HG03342 (cell line): ENCODE results near the gene ABCC11.

Source experiments
- ATAC-seq: cut with Tn5 transposase; IDR thresholded peaks from one replicate; pipeline ENCODE4 v1.9.1; 2021; ENCODE audit warnings: mild to moderate bottlenecking, moderate library complexity; ENCODE audit not compliant: unreplicated experiment

The ABCC11 gene

GRCh38 chr16:48247311-48247710, at the start of gene ABCC11:
Gene ABCC11, minus strand, starts transcription at chr16:48247539. Its CDS starts 15,618 bp downstream, at chr16:48231921.
- ATAC-seq, result no peak

- ATAC-seq, result no peak
These were observed 48.3 kb upstream of the ABCC11 start for GRCh38 chr16:48295488-48296281.

DNA sequence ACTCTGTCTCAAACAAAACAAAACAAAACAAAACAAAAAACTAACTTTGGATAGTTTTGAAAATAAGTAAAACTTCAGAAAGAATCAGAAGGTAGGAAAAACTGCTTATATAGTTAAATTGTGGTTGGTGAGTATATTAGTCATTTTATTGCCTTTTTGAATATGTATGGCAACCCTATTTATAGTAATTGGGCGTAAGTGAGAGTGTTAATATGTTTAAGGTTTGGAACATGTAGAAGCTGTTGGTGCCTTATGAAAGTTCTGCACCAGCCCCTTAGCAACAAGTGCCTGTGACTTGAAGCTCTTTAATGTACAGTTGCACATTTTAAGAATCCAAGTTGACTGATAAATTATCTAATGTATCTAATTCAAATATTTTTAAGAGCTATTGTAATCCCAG, 47.4 kb upstream of the ABCC11 start:
- ATAC-seq, result no peak

GRCh38 chr16:48292452-48292851, 45.1 kb upstream of the ABCC11 start:
- ATAC-seq, result no peak

GRCh38 chr16:48291754-48292153, 44.4 kb upstream of the ABCC11 start:
- no peak for ATAC-seq

GRCh38 chr16:48291303-48291702, 44.0 kb upstream of the ABCC11 start:
- no peak for ATAC-seq

DNA sequence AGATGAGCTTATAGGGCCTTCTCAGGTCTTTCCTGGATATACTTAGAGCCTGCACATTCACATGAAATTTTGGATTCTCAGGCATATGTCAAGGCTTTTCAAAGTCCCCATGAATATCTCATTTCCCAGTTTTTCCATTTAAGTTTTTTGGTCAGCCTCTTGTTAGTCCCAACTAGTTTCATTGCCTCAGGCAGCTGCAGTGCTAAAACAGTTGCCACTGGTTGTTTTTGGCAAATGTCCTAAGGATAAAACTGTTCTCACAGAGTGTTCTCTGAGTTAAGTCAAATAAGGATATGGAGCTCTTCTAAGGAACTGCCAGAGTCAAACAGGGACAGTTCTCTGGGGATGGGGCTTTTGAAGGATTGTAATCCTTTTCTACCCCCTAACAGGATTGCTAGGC, 39.9 kb upstream of the ABCC11 start:
- no peak for ATAC-seq

GRCh38 chr16:48284772-48285409, 37.6 kb upstream of the ABCC11 start:
- ATAC-seq, result no peak

- ATAC-seq, result no peak
These were observed 35.4 kb upstream of the ABCC11 start for GRCh38 chr16:48282636-48283263.

GRCh38 chr16:48280546-48280945, 33.2 kb upstream of the ABCC11 start:
- ATAC-seq, result no peak

- no peak for ATAC-seq
These were observed 31.9 kb upstream of the ABCC11 start for GRCh38 chr16:48279199-48279598.

GRCh38 chr16:48277158-48277557, 29.8 kb upstream of the ABCC11 start:
- ATAC-seq, result no peak

DNA sequence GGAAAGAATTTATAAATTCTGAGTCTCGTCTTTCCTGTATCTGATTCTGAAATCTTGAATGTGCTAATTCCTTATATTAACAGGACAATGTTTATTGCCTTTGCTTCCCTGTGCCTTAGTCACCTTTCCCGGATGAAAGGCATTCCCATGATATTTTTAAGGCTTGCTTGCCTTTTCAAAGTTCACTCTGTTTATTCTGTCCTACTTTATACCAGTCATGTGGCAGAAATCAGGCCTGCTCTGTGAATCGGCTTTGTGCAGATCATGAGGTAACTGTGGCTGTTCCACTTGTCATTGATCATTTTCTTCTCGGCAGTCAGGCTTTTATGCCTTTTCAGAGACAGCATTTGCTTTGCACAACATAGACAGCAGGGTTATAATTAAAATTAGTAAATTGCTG, 28.8 kb upstream of the ABCC11 start:
- no peak for ATAC-seq

DNA sequence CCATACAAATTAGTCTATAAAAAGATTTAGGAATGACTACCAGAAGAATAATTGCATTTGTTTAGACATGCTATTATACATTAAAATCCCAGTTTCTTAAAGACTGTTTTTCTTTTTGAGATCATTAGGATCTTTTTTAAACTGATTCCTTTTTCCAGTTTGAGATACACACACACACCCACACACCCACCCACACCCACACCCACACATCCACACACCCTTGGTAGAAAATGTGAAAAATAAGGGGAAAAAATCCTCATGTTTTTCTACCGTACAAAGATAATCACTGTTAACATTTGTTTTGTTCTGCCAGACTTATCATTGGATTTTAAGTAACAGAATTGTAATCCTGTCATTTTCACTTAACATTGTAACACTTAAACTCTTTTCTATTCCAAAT, 27.1 kb upstream of the ABCC11 start:
- no peak for ATAC-seq

- ATAC-seq, result no peak
These were observed 25.6 kb upstream of the ABCC11 start for GRCh38 chr16:48272837-48273421.

- no peak for ATAC-seq
These were observed 24.4 kb upstream of the ABCC11 start for GRCh38 chr16:48271728-48272127.

- ATAC-seq, result no peak
These were observed 21.7 kb upstream of the ABCC11 start for GRCh38 chr16:48269011-48269410.

DNA sequence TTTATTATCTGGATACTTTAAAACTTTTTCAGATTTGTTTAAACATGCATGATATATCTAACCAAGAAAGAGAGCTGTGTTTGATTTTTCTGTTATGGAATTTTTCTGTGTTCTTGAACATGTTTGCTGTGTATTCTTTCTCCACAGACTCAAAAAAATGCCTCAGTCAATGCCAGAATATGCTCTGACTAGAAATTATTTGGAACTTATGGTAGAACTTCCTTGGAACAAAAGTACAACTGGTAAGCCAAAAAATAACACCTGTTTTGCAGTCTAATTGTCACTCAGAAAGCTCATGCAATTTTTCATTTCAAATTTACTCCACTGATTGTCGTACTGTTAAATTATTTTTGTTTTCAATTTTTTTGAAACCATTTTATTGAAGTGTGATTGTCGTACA, 15.3 kb upstream of the ABCC11 start:
- no peak for ATAC-seq

DNA sequence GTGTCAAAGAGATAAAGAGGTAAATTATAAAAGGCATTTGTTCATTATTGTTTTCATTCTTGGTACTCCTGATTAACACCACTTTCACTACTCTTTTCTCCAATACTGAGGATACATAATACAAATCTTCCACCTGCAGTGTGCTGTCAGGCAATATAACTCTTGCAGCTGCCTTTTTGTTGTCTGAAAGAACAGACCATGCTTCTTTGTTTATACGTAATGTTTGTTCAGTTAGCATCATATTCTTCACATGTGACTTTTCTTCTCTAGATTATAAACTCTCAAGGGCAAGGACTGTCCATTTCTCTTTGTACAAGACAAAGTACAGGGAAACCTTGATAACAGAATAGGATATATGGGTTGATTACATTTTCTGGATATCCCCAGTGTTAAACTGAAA, 14.2 kb upstream of the ABCC11 start:
- ATAC-seq, result no peak

DNA sequence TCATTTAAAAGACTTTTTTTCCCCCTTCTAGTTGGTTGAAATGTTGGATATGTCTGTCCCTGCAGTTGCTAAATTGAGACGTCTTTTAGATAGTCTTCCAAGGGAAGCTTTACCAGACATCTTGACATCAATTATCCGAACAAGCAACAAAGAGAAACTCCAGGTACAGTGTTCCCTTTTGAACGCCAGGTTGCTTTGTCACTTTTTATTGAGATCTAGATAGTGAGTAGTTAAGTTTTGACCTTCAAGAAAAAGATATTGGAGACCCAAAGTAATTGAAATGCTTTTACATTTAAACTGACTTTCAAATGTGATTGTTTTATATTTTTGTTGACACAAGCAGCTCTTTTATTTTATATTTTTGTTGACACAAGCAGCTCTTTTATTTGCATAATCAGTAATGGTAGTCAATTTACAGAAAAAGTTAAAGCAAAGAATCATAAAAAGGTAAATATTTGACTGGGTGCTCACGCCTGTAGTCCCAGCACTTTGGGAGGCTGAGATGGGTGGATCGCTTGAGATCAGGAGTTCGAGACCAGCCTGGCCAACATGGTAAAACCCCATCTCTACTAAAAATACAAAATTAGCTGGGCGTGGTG, 9.3 kb upstream of the ABCC11 start:
- ATAC-seq, result no peak

DNA sequence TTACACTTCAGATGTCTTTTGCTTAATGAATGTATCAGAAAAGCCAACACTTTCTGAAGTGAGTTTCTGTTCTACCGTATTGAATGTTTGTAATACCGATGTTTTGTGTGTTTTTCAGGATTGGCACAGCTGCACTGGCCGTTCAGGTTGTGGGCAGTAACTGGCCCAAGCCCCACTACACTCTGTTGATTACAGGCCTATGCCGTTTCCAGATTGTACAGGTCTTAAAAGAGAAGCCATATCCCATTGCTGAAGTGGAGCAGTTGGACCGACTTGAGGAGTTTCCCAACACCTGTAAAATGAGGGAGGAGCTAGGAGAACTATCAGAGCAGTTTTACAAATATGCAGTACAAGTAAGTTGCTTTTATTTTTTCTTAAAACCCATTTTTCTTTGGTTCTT, 4.7 kb upstream of the ABCC11 start:
- no peak for ATAC-seq
